Measurements from ENCODE around the gene DLEC1. TPM values are rescaled to one million over a fixed set of nuclear protein-coding genes. Genes with fewer than 3 reads are reported as not detected.
"Not testable (repeated sequence)": the region's sequence is repeated elsewhere in the genome, so short reads cannot be mapped to it uniquely, and the experiment has no call there.

Gene DLEC1
- total RNA-seq, 1 experiment from 2014 or later, result 0.81 TPM

DNA sequence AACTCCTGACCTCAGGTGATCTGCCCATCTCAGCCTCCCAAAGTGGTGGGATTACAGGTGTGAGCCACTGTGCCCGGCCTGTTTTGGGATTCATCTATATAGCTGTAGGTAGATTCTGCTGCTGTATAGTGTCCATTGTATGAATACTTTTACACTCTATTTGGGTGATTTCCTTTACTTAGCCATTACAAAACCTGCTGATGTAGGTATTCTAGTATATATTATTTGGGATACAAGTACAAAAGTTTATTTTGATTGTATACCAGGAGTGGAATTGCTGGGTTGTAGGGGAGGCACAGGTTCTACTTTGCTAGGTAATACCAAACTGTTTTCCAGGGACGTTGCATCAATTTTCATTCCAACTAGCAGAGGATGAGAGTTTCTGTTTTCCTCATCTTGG is 116.8 kb downstream of the DLEC1 start (continued):
- TF ChIP-seq IRF2 (CRISPR knock-in tag; IDR thresholded peaks at IDR 0.05; ENCODE audit: borderline replicate concordance, low read depth), result no peak

DNA sequence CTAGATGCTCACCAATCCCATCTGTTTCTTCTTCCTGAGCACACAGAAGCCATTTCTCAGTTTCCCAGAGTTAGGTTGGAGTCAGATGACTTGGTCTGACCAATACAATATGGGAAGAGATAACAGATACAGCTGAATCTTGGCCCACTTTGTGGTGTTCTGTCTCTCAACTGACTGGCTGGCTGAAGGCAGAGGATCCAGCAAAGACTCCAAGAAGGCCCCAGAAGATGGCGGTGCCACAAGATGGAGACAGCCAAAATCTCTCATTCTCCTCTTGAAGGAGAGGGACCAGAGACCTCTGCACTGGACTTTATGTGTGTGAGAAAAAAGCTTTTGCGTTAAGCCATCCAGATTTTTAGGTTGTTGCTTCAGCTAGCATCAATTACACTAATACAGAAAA is 118.1 kb downstream of the DLEC1 start:
- Mint-ChIP-seq H3K36me3 (no peaks in the 10 kb centered on the region), H3K27me3 (ENCODE audit: low read depth) (no peaks in the 10 kb centered on the region; the same call in 1 of the 2 replicates), H3K4me3 (no peak overlapping the region), H3K9me3 (no peaks in the 10 kb centered on the region), H3K4me1 (no peaks in the 10 kb centered on the region), H3K27ac (no peak overlapping the region)
- TF ChIP-seq FOXP1 (CRISPR knock-in tag; IDR thresholded peaks at IDR 0.05; ENCODE audit: borderline replicate concordance), result no peak
- POLR2A ChIA-PET, result interaction anchor here (1.6 kb wide), 1 partner anchor 20 kb away, joined by 4 read pairs; the partner anchor contains the start of gene ACAA1
- DNase-seq (ENCODE audit: low spot score) (no peak), ATAC-seq (no peak)
- CTCF ChIA-PET, result no interaction called here

DNA sequence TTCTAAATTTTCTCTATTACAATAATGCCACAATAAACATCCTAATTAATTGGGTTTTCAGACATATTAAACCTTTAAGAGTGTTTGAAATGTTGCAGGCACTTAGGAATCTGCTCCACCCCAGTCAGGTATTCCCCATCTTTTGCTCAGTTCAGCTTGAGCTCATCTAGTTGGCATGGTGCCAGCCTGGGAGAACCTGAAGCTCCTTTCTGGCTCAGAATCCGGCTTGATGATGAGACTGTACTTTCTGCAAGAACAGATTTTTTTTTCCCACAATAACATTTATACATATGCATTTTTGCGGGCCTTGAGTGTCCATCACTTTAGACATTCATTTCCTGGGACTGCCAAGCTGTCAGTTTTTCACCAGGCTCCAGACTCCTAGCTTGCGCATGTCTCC is 118.6 kb downstream of the DLEC1 start:
- ChIA-PET CTCF (no interaction called here), POLR2A (interaction anchor here (1.6 kb wide), 1 partner anchor 20 kb away, joined by 4 read pairs; the partner anchor contains the start of gene ACAA1)
- Mint-ChIP-seq H3K36me3 (no peaks in the 10 kb centered on the region), H3K27me3 (ENCODE audit: low read depth) (no peaks in the 10 kb centered on the region; the same call in 1 of the 2 replicates), H3K4me3 (no peak overlapping the region), H3K27ac (no peak overlapping the region), H3K9me3 (no peaks in the 10 kb centered on the region), H3K4me1 (no peaks in the 10 kb centered on the region)
- ATAC-seq, result no peak
- no peak for DNase-seq (ENCODE audit: low spot score)
- TF ChIP-seq, protein P1, sequence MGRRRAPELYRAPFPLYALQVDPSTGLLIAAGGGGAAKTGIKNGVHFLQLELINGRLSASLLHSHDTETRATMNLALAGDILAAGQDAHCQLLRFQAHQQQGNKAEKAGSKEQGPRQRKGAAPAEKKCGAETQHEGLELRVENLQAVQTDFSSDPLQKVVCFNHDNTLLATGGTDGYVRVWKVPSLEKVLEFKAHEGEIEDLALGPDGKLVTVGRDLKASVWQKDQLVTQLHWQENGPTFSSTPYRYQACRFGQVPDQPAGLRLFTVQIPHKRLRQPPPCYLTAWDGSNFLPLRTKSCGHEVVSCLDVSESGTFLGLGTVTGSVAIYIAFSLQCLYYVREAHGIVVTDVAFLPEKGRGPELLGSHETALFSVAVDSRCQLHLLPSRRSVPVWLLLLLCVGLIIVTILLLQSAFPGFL (CRISPR knock-in tag; IDR thresholded peaks at IDR 0.05; ENCODE audit: borderline replicate concordance), result no peak

DNA sequence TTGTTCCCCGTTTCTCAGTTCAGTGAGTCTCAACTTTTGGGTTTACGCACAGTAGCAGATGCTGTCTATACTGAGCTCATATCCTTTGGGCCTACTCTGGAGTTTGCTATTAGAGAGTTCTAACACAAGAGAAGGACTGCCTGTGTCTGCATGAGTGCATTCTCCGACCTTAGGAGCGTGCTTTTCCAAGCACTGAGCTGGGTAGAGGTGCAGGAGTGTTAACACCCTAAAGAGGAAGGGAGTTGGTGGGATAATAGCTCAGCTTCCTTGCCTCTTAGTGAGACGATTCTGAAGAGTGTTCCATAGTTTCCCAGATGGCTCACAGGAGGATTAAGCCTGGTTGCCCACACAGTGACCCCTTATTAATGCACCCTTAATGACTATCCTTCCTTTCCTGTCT is 119.5 kb downstream of the DLEC1 start:
- POLR2A ChIA-PET, result interaction anchor here (1.6 kb wide), 1 partner anchor 21 kb away, joined by 4 read pairs; the partner anchor contains the start of gene ACAA1
- CTCF ChIA-PET, result no interaction called here
- Mint-ChIP-seq H3K4me3 (no peak overlapping the region), H3K27me3 (ENCODE audit: low read depth) (no peaks in the 10 kb centered on the region; the same call in 1 of the 2 replicates), H3K9me3 (no peaks in the 10 kb centered on the region), H3K36me3 (no peaks in the 10 kb centered on the region), H3K4me1 (no peaks in the 10 kb centered on the region), H3K27ac (no peak overlapping the region)
- no peak for DNase-seq (ENCODE audit: low spot score)
- no peak for ATAC-seq
- TF ChIP-seq, protein P2, sequence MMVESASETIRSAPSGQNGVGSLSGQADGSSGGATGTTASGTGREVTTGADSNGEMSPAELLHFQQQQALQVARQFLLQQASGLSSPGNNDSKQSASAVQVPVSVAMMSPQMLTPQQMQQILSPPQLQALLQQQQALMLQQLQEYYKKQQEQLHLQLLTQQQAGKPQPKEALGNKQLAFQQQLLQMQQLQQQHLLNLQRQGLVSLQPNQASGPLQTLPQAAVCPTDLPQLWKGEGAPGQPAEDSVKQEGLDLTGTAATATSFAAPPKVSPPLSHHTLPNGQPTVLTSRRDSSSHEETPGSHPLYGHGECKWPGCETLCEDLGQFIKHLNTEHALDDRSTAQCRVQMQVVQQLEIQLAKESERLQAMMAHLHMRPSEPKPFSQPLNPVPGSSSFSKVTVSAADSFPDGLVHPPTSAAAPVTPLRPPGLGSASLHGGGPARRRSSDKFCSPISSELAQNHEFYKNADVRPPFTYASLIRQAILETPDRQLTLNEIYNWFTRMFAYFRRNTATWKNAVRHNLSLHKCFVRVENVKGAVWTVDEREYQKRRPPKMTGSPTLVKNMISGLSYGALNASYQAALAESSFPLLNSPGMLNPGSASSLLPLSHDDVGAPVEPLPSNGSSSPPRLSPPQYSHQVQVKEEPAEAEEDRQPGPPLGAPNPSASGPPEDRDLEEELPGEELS (CRISPR knock-in tag; IDR thresholded peaks at IDR 0.05), result no peak
- TF ChIP-seq, protein P3, sequence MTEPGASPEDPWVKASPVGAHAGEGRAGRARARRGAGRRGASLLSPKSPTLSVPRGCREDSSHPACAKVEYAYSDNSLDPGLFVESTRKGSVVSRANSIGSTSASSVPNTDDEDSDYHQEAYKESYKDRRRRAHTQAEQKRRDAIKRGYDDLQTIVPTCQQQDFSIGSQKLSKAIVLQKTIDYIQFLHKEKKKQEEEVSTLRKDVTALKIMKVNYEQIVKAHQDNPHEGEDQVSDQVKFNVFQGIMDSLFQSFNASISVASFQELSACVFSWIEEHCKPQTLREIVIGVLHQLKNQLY (CRISPR knock-in tag; IDR thresholded peaks at IDR 0.05), result no peak
- TF ChIP-seq RELA (CRISPR knock-in tag; IDR thresholded peaks at IDR 0.05; ENCODE audit: borderline replicate concordance) (no peak), NR3C1 (CRISPR knock-in tag; conservative IDR thresholded peaks at IDR 0.05; ENCODE audit: low read depth) (no peak), ESRRA (CRISPR knock-in tag; IDR thresholded peaks at IDR 0.05; ENCODE audit: borderline replicate concordance) (no peak), ZNF416 (CRISPR knock-in tag; IDR thresholded peaks at IDR 0.05) (no peak), ETV6 (CRISPR knock-in tag; IDR thresholded peaks at IDR 0.05) (no peak), KAT7 (CRISPR knock-in tag; IDR thresholded peaks at IDR 0.05; ENCODE audit: borderline replicate concordance) (no peak)
- TF ChIP-seq, protein P4, sequence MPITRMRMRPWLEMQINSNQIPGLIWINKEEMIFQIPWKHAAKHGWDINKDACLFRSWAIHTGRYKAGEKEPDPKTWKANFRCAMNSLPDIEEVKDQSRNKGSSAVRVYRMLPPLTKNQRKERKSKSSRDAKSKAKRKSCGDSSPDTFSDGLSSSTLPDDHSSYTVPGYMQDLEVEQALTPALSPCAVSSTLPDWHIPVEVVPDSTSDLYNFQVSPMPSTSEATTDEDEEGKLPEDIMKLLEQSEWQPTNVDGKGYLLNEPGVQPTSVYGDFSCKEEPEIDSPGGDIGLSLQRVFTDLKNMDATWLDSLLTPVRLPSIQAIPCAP (CRISPR knock-in tag; IDR thresholded peaks at IDR 0.05), result no peak
- TF ChIP-seq, protein P5, sequence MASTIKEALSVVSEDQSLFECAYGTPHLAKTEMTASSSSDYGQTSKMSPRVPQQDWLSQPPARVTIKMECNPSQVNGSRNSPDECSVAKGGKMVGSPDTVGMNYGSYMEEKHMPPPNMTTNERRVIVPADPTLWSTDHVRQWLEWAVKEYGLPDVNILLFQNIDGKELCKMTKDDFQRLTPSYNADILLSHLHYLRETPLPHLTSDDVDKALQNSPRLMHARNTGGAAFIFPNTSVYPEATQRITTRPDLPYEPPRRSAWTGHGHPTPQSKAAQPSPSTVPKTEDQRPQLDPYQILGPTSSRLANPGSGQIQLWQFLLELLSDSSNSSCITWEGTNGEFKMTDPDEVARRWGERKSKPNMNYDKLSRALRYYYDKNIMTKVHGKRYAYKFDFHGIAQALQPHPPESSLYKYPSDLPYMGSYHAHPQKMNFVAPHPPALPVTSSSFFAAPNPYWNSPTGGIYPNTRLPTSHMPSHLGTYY (CRISPR knock-in tag; IDR thresholded peaks at IDR 0.05), result no peak
- TF ChIP-seq, protein P6, sequence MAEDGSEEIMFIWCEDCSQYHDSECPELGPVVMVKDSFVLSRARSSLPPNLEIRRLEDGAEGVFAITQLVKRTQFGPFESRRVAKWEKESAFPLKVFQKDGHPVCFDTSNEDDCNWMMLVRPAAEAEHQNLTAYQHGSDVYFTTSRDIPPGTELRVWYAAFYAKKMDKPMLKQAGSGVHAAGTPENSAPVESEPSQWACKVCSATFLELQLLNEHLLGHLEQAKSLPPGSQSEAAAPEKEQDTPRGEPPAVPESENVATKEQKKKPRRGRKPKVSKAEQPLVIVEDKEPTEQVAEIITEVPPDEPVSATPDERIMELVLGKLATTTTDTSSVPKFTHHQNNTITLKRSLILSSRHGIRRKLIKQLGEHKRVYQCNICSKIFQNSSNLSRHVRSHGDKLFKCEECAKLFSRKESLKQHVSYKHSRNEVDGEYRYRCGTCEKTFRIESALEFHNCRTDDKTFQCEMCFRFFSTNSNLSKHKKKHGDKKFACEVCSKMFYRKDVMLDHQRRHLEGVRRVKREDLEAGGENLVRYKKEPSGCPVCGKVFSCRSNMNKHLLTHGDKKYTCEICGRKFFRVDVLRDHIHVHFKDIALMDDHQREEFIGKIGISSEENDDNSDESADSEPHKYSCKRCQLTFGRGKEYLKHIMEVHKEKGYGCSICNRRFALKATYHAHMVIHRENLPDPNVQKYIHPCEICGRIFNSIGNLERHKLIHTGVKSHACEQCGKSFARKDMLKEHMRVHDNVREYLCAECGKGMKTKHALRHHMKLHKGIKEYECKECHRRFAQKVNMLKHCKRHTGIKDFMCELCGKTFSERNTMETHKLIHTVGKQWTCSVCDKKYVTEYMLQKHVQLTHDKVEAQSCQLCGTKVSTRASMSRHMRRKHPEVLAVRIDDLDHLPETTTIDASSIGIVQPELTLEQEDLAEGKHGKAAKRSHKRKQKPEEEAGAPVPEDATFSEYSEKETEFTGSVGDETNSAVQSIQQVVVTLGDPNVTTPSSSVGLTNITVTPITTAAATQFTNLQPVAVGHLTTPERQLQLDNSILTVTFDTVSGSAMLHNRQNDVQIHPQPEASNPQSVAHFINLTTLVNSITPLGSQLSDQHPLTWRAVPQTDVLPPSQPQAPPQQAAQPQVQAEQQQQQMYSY (CRISPR knock-in tag; IDR thresholded peaks at IDR 0.05), result no peak

DNA sequence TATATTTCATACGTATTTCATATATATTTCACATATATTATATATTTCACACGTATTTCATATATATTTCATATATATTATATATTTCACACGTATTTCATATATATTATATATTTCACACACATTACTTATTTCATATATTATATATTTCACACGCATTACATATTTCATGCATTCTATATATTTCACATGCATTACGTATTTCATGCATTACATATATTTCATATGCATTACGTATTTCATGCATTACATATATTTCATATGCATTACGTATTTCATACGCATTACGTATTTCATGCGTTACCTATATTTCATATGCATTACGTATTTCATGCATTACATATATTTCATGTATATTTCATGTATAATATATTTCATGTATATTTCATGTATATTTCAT is 121.7 kb downstream of the DLEC1 start:
- H3K27me3 Mint-ChIP-seq (ENCODE audit: low read depth); H3K27ac Mint-ChIP-seq; ATAC-seq; H3K36me3 Mint-ChIP-seq; H3K4me3 Mint-ChIP-seq; CTCF ChIA-PET; POLR2A ChIA-PET; H3K9me3 Mint-ChIP-seq; DNase-seq (ENCODE audit: low spot score); H3K4me1 Mint-ChIP-seq: not testable (repeated sequence)

Data from WTC11 (cell line).